ENCODE results near the gene MYL3. TPM values are rescaled to one million over a fixed set of nuclear protein-coding genes. Genes with fewer than 3 reads are reported as not detected.

The MYL3 gene
- total and polyA plus RNA-seq, 4 donors: 1.8 to 14.3 (median 2.8) TPM

DNA sequence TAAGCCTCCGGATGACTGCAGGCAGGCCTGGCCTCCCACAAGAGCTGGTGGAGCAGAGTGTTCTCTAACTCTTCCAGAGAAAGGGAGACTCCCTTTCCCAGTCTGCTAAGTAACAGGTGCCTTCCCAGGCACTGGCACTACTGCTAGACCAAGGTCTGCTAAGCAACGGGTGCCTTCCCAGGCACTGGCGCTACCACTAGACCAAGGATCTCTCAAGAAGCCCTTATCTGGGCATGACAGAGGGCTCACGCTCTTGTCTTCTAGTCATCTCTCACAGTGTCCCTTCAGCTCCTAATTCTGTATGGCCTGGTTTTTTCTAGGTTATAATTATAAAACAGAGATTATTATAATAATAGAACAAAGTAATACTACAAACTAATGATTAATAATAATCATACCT, 27.8 kb downstream of the MYL3 start:
- ATAC-seq (ENCODE audit: low FRiP score) (no peak), DNase-seq (no peak)
- WGBS, 2 donors: 94 to 95% methylated on average over 4 of the region's 4 CpGs
- H3K4me3 ChIP-seq (ENCODE audit: low read length in 2 of 2): no peak overlapping the region
- no peaks in the 10 kb centered on the region for H3K4me1 ChIP-seq (ENCODE audit: control insufficient read depth in 1 of 2, insufficient read depth in 2 of 2, low read length in 2 of 2)
- no peaks in the 10 kb centered on the region for H3K9me3 ChIP-seq (ENCODE audit: control insufficient read depth, low read length)
- H3K36me3 ChIP-seq (ENCODE audit: control insufficient read depth in 1 of 2, insufficient read depth in 2 of 2, low read length in 1 of 2): no peaks in the 10 kb centered on the region
- H3K27me3 ChIP-seq (ENCODE audit: control insufficient read depth in 1 of 2, insufficient read depth in 2 of 2, low read length in 1 of 2): no peaks in the 10 kb centered on the region
- intact Hi-C loops (cut with DNase I): no loop called here
- no peak overlapping the region for H3K27ac ChIP-seq (ENCODE audit: low read depth in 1 of 2, low read length in 2 of 2)

GRCh38 chr3:46835054-46835453, 28.2 kb downstream of the MYL3 start:
- Histone ChIP-seq H3K4me3 (ENCODE audit: low read length in 2 of 2) (no peak overlapping the region), H3K4me1 (ENCODE audit: control insufficient read depth in 1 of 2, insufficient read depth in 2 of 2, low read length in 2 of 2) (no peaks in the 10 kb centered on the region), H3K36me3 (ENCODE audit: control insufficient read depth in 1 of 2, insufficient read depth in 2 of 2, low read length in 1 of 2) (no peaks in the 10 kb centered on the region), H3K27me3 (ENCODE audit: control insufficient read depth in 1 of 2, insufficient read depth in 2 of 2, low read length in 1 of 2) (no peaks in the 10 kb centered on the region), H3K9me3 (ENCODE audit: control insufficient read depth, low read length) (no peaks in the 10 kb centered on the region), H3K27ac (ENCODE audit: low read depth in 1 of 2, low read length in 2 of 2) (no peak overlapping the region)
- intact Hi-C loops (cut with DNase I): no loop called here
- no peak for ATAC-seq (ENCODE audit: low FRiP score)
- WGBS, 2 donors: 87 to 90% methylated on average over 12 of the region's 12 CpGs
- no peak for DNase-seq

DNA sequence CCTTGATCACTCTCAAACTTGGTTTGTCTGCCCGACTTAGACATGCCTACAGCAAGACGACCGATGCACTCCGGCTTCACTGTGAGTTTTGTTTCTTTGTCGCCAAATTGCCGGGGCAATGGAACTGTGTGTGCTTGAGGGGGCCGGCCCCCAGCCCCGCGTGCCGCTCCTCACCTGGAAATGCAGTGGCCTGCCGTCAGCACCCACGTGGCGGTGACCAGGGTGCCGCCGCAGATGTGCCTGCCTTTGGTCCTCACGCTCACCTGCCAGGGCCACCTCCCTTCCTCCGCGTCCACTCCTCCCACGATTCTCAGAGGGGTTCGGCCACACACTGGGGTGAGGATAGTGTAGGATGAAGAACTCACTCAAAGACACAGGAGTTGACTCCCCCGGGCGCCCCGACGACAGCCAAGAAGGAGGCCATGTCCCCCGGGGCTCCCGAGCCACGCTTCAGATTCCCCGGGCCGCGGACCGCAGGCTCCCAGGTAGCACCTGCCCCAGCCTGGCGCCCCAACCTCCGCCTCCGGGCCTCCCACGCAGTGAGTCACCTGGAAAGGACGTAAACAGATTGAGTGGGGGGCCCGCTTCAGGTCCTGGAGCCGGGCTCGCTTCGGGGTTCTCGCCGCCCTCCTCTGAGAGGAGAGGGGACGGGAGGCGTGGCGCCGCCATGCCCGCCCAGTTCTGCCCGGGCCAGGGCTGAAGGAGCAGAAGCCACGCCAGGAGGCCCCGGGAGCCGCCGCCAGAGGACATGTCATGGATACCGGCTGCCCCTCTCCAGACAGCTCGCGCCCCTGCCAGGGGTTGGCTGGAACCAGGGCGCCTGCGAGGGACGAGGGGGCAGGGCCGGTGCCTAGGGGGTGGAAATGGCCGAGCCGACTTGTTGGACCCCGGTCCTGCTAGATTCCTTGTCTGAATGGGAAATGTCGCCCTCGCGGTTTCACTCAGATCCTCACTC, 29.6 kb downstream of the MYL3 start:
- DNase-seq: peak in 1 of 2 donors; percentile 75
- H3K4me1 ChIP-seq (ENCODE audit: control insufficient read depth in 1 of 2, insufficient read depth in 2 of 2, low read length in 2 of 2): no peaks in the 10 kb centered on the region
- no peaks in the 10 kb centered on the region for H3K36me3 ChIP-seq (ENCODE audit: control insufficient read depth in 1 of 2, insufficient read depth in 2 of 2, low read length in 1 of 2)
- intact Hi-C loops (cut with DNase I): no loop called here
- ATAC-seq (ENCODE audit: low FRiP score): no peak
- no peak overlapping the region for H3K4me3 ChIP-seq (ENCODE audit: low read length in 2 of 2)
- no peaks in the 10 kb centered on the region for H3K27me3 ChIP-seq (ENCODE audit: control insufficient read depth in 1 of 2, insufficient read depth in 2 of 2, low read length in 1 of 2)
- WGBS, 2 donors: 95 to 96% methylated on average over 65 of the region's 65 CpGs
- no peaks in the 10 kb centered on the region for H3K9me3 ChIP-seq (ENCODE audit: control insufficient read depth, low read length)
- no peak overlapping the region for H3K27ac ChIP-seq (ENCODE audit: low read depth in 1 of 2, low read length in 2 of 2)

- Histone ChIP-seq H3K36me3 (ENCODE audit: control insufficient read depth in 1 of 2, insufficient read depth in 2 of 2, low read length in 1 of 2) (no peaks in the 10 kb centered on the region), H3K27me3 (ENCODE audit: control insufficient read depth in 1 of 2, insufficient read depth in 2 of 2, low read length in 1 of 2) (no peaks in the 10 kb centered on the region), H3K9me3 (ENCODE audit: control insufficient read depth, low read length) (no peaks in the 10 kb centered on the region), H3K4me3 (ENCODE audit: low read length in 2 of 2) (no peak overlapping the region), H3K4me1 (ENCODE audit: control insufficient read depth in 1 of 2, insufficient read depth in 2 of 2, low read length in 2 of 2) (no peaks in the 10 kb centered on the region), H3K27ac (ENCODE audit: low read depth in 1 of 2, low read length in 2 of 2) (no peak overlapping the region)
- intact Hi-C loops (cut with DNase I): no loop called here
- WGBS, 2 donors: 86 to 88% methylated on average over 1 of the region's 1 CpG
- ATAC-seq (ENCODE audit: low FRiP score) (no peak), DNase-seq (no peak)
These were observed 31.4 kb downstream of the MYL3 start for GRCh38 chr3:46831841-46832240.

- DNase-seq: no peak
- 91 to 94% methylated on average over 3 of the region's 3 CpGs for WGBS, 2 donors
- Histone ChIP-seq H3K27ac (ENCODE audit: low read depth in 1 of 2, low read length in 2 of 2) (no peak overlapping the region), H3K4me3 (ENCODE audit: low read length in 2 of 2) (no peak overlapping the region), H3K27me3 (ENCODE audit: control insufficient read depth in 1 of 2, insufficient read depth in 2 of 2, low read length in 1 of 2) (no peaks in the 10 kb centered on the region), H3K36me3 (ENCODE audit: control insufficient read depth in 1 of 2, insufficient read depth in 2 of 2, low read length in 1 of 2) (no peaks in the 10 kb centered on the region), H3K9me3 (ENCODE audit: control insufficient read depth, low read length) (no peaks in the 10 kb centered on the region), H3K4me1 (ENCODE audit: control insufficient read depth in 1 of 2, insufficient read depth in 2 of 2, low read length in 2 of 2) (no peaks in the 10 kb centered on the region)
- intact Hi-C loops (cut with DNase I): no loop called here
- ATAC-seq (ENCODE audit: low FRiP score): no peak
These were observed 31.9 kb downstream of the MYL3 start for GRCh38 chr3:46831316-46831715.

- intact Hi-C loops (cut with DNase I): no loop called here
- DNase-seq: no peak
- Histone ChIP-seq H3K27me3 (ENCODE audit: control insufficient read depth in 1 of 2, insufficient read depth in 2 of 2, low read length in 1 of 2) (no peaks in the 10 kb centered on the region), H3K4me3 (ENCODE audit: low read length in 2 of 2) (no peak overlapping the region), H3K27ac (ENCODE audit: low read depth in 1 of 2, low read length in 2 of 2) (no peak overlapping the region), H3K9me3 (ENCODE audit: control insufficient read depth, low read length) (no peaks in the 10 kb centered on the region), H3K36me3 (ENCODE audit: control insufficient read depth in 1 of 2, insufficient read depth in 2 of 2, low read length in 1 of 2) (no peaks in the 10 kb centered on the region), H3K4me1 (ENCODE audit: control insufficient read depth in 1 of 2, insufficient read depth in 2 of 2, low read length in 2 of 2) (no peaks in the 10 kb centered on the region)
- ATAC-seq (ENCODE audit: low FRiP score): no peak
- WGBS, 2 donors: 74 to 77% methylated on average over 2 of the region's 2 CpGs
These were observed 32.4 kb downstream of the MYL3 start for GRCh38 chr3:46830801-46831200.

GRCh38 chr3:46829699-46830208, 33.5 kb downstream of the MYL3 start:
- H3K27me3 ChIP-seq (ENCODE audit: control insufficient read depth in 1 of 2, insufficient read depth in 2 of 2, low read length in 1 of 2): no peaks in the 10 kb centered on the region
- no peaks in the 10 kb centered on the region for H3K36me3 ChIP-seq (ENCODE audit: control insufficient read depth in 1 of 2, insufficient read depth in 2 of 2, low read length in 1 of 2)
- no peaks in the 10 kb centered on the region for H3K9me3 ChIP-seq (ENCODE audit: control insufficient read depth, low read length)
- DNase-seq (no peak), ATAC-seq (ENCODE audit: low FRiP score) (no peak)
- WGBS, 2 donors: 79 to 85% methylated on average over 4 of the region's 4 CpGs
- no peaks in the 10 kb centered on the region for H3K4me1 ChIP-seq (ENCODE audit: control insufficient read depth in 1 of 2, insufficient read depth in 2 of 2, low read length in 2 of 2)
- no peak overlapping the region for H3K4me3 ChIP-seq (ENCODE audit: low read length in 2 of 2)
- intact Hi-C loops (cut with DNase I): no loop called here
- no peak overlapping the region for H3K27ac ChIP-seq (ENCODE audit: low read depth in 1 of 2, low read length in 2 of 2)

DNA sequence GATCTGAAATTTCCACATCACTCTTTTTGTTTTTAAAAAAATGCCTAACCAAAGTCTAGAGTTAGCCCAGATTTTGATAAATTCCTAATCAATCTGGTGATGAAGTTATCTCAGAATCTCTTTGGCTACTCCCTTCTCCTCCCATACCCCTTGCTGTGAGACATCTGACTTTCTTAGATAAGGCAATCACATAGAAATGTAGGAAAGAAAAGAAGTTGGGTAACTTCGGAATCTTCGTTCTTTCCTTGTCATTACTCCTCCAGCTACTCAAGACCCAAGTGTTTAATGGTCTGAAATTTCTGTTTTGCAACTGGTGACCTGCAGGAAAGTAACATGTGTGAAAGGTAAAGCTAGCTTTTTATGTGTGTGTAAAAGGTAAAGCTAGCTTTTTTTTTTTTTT, 37.8 kb downstream of the MYL3 start:
- H3K4me1 ChIP-seq (ENCODE audit: control insufficient read depth in 1 of 2, insufficient read depth in 2 of 2, low read length in 2 of 2): no peaks in the 10 kb centered on the region
- H3K36me3 ChIP-seq (ENCODE audit: control insufficient read depth in 1 of 2, insufficient read depth in 2 of 2, low read length in 1 of 2): no peaks in the 10 kb centered on the region
- intact Hi-C loops (cut with DNase I): no loop called here
- DNase-seq: no peak
- H3K9me3 ChIP-seq (ENCODE audit: control insufficient read depth, low read length): no peaks in the 10 kb centered on the region
- H3K27ac ChIP-seq (ENCODE audit: low read depth in 1 of 2, low read length in 2 of 2): no peak overlapping the region
- H3K27me3 ChIP-seq (ENCODE audit: control insufficient read depth in 1 of 2, insufficient read depth in 2 of 2, low read length in 1 of 2): no peaks in the 10 kb centered on the region
- H3K4me3 ChIP-seq (ENCODE audit: low read length in 2 of 2): no peak overlapping the region
- no peak for ATAC-seq (ENCODE audit: low FRiP score)
- 87% methylated on average over 2 of the region's 2 CpGs for WGBS, 2 donors

Measured in aorta (tissue), 5 donors.